Measurements from ENCODE around the gene CHRM2. TPM values are rescaled to one million over a fixed set of nuclear protein-coding genes. Genes with fewer than 3 reads are reported as not detected.

The CHRM2 gene
- total and polyA plus RNA-seq, 10 donors, result 0.13 TPM; not detected in 9

GRCh38 chr7:137017221-137017620 is 148.8 kb downstream of the CHRM2 start:
- Histone ChIP-seq H3K4me3 (no peak overlapping the region), H3K27ac (no peak overlapping the region), H3K9me3 (peaks cover 0 to 4% (median 0%) of the 10 kb centered on the region in 8 donors), H3K36me3 (no peaks in the 10 kb centered on the region), H3K4me1 (no peaks in the 10 kb centered on the region), H3K27me3 (replicated peaks in 1 of 7) (no peaks in the 10 kb centered on the region)
- no peak for DNase-seq
- 48 to 74% (median 61%) methylated on average over 1 of the region's 1 CpG for WGBS, 5 donors
- TF ChIP-seq POLR2AphosphoS5 (IDR thresholded peaks at IDR 0.05) (no peak), POLR2A (IDR thresholded peaks at IDR 0.05) (no peak), CTCF (IDR thresholded peaks at IDR 0.05 in 8 of 11, conservative IDR thresholded peaks at IDR 0.05 in 3 of 11) (no peak)
- intact Hi-C loops (cut with DNase I; ENCODE audit: low total_unique reads), result no loop called here

GRCh38 chr7:137018468-137018867 is 150.0 kb downstream of the CHRM2 start:
- TF ChIP-seq CTCF (IDR thresholded peaks at IDR 0.05 in 8 of 11, conservative IDR thresholded peaks at IDR 0.05 in 3 of 11) (no peak), POLR2AphosphoS5 (IDR thresholded peaks at IDR 0.05) (no peak)
- WGBS, 5 donors, result 62 to 74% (median 69%) methylated on average over 3 of the region's 3 CpGs
- Histone ChIP-seq H3K27ac (no peak overlapping the region), H3K9me3 (peaks cover 0 to 4% (median 0%) of the 10 kb centered on the region in 8 donors), H3K27me3 (replicated peaks in 1 of 7) (no peaks in the 10 kb centered on the region), H3K36me3 (no peaks in the 10 kb centered on the region), H3K4me3 (no peak overlapping the region), H3K4me1 (no peaks in the 10 kb centered on the region)
- DNase-seq, result no peak
- intact Hi-C loops (cut with DNase I; ENCODE audit: low total_unique reads), result no loop called here

GRCh38 chr7:137020351-137020750 is 151.9 kb downstream of the CHRM2 start:
- Histone ChIP-seq H3K4me3 (no peak overlapping the region), H3K27ac (no peak overlapping the region), H3K36me3 (no peaks in the 10 kb centered on the region), H3K4me1 (no peaks in the 10 kb centered on the region), H3K9me3 (no peaks in the 10 kb centered on the region), H3K27me3 (replicated peaks in 1 of 7) (no peaks in the 10 kb centered on the region)
- 74 to 91% (median 79%) methylated on average over 1 of the region's 1 CpG for WGBS, 5 donors
- TF ChIP-seq CTCF (IDR thresholded peaks at IDR 0.05 in 8 of 11, conservative IDR thresholded peaks at IDR 0.05 in 3 of 11) (no peak), POLR2A (IDR thresholded peaks at IDR 0.05) (no peak), POLR2AphosphoS5 (IDR thresholded peaks at IDR 0.05) (no peak)
- DNase-seq, result no peak
- intact Hi-C loops (cut with DNase I; ENCODE audit: low total_unique reads), result no loop called here

- DNase-seq, result no peak
Measured at GRCh38 chr7:137025469-137026175, 157.2 kb downstream of the CHRM2 start.

More at GRCh38 chr7:137025469-137026175, 157.2 kb downstream of the CHRM2 start:
- 72 to 93% (median 86%) methylated on average over 4 of the region's 4 CpGs for WGBS, 5 donors
- Histone ChIP-seq H3K27ac (no peak overlapping the region), H3K4me1 (no peaks in the 10 kb centered on the region), H3K27me3 (replicated peaks in 1 of 7) (no peaks in the 10 kb centered on the region), H3K9me3 (peaks cover 0 to 6% (median 0%) of the 10 kb centered on the region in 8 donors), H3K36me3 (no peaks in the 10 kb centered on the region), H3K4me3 (no peak overlapping the region)
- TF ChIP-seq CTCF (IDR thresholded peaks at IDR 0.05 in 8 of 11, conservative IDR thresholded peaks at IDR 0.05 in 3 of 11) (no peak), POLR2AphosphoS5 (IDR thresholded peaks at IDR 0.05) (no peak), POLR2A (IDR thresholded peaks at IDR 0.05) (no peak)
- intact Hi-C loops (cut with DNase I; ENCODE audit: low total_unique reads), result no loop called here

All from spleen (tissue), 11 donors.